Neuronal stem cell (in vitro differentiated cells): ENCODE results near the gene RANGAP1.

Experiments used
- small RNA-seq: library from polyadenylated mRNA; stranded (forward); fragments of <200 nt; extraction: miRNeasy Mini kit (QIAGEN cat#:217004); gene quantifications from one replicate; pipeline ENCODE3, GENCODE V24; 2013; ENCODE audit not compliant: insufficient read depth

Gene RANGAP1

Small RNA genes lying within 50 kb of the gene (small RNA-seq; reads per million reads assigned to genes)
- 3.5 reads per million for gene MIR6889
